GM13977 (cell line): Measurements from ENCODE around the gene WDR1.

ENCODE experiments used
- DNase-seq: peaks from one replicate; pipeline ENCODE4 v3.0.0; 2012; ENCODE audit warnings: low spot score
- in situ Hi-C: fragments of 300-500 bp; cut with MboI; formaldehyde crosslinking; loops from one replicate; pipeline ENCODE4 v1.12.0; 2022; ENCODE audit warnings: low sequenced_read_pairs, low pct_unique_long_range_greater_than_20kb, mixed read lengths, inconsistent platforms; ENCODE audit not compliant: unreplicated experiment
- TF ChIP-seq, protein P1 (sequence below): IDR thresholded peaks from 2 replicates; pipeline ENCODE4 v1.5.1; 2012; ENCODE audit warnings: mild to moderate bottlenecking, control low read depth; ENCODE audit not compliant: insufficient read depth; ENCODE audit errors: extremely low read depth, missing control alignments

WDR1 gene

DNA sequence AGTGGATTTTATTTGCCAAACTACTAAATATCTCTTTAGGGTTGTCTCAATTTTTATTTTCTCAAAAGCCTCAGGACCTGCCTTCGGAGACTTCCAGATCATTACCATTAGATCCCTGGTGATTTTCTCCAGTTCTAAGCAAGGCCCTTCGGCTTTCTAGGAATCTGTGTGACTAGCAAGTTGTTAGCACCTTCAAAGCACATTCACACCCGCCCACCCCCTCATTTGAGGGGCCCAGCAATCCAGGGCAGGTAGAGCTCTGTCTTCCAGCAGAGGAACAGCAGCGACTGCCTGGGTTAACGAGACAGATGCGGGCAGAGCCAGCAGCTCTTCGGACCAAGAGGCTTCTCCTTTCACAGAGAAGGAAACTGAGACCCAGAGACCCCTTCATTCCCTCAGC is 2.0 kb downstream of the WDR1 start:
- no peak for DNase-seq

GRCh38 chr4:10114147-10114546 is 2.5 kb downstream of the WDR1 start:
- TF ChIP-seq, protein P1, sequence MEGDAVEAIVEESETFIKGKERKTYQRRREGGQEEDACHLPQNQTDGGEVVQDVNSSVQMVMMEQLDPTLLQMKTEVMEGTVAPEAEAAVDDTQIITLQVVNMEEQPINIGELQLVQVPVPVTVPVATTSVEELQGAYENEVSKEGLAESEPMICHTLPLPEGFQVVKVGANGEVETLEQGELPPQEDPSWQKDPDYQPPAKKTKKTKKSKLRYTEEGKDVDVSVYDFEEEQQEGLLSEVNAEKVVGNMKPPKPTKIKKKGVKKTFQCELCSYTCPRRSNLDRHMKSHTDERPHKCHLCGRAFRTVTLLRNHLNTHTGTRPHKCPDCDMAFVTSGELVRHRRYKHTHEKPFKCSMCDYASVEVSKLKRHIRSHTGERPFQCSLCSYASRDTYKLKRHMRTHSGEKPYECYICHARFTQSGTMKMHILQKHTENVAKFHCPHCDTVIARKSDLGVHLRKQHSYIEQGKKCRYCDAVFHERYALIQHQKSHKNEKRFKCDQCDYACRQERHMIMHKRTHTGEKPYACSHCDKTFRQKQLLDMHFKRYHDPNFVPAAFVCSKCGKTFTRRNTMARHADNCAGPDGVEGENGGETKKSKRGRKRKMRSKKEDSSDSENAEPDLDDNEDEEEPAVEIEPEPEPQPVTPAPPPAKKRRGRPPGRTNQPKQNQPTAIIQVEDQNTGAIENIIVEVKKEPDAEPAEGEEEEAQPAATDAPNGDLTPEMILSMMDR = no peak
- no peak for DNase-seq
- in situ Hi-C loops = no loop called here

More for the DNA sequence above, 2.0 kb downstream of the WDR1 start:
- in situ Hi-C loops = no loop called here
- TF ChIP-seq, protein P1 = no peak

DNA sequence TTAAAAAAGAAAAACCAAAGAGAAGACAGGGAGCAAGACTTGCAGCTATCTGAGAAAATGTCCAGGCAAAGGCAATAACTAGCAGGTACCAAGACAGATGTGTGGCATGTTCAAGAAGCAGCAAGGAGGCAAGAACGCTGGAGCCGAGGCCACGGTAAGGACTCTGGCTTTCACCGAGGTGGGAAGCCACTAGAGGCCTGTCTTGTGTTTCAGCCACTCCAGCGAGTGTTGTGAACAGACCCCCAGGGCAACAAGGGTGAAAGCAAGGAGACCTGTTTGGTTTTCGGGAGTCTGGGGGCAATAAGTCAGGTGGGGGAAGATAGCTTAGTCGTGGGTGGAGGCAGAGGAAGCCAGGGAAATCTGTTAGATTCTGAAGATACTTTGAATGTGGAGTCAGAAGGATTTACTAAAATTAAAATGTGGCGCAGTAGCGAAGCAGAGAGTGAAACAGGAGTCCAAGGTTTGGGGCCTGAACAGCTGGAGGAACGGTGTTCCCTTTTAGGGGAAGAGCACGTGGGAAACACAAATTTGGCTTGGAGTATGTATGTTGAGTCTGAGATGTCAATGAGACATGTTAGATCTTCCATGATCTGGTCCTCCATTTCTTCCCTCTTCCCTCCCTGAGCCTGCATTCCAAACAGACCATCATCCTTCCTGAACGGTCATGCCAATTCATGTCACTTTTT is 3.1 kb downstream of the WDR1 start:
- TF ChIP-seq, protein P1 = no peak
- in situ Hi-C loops = no loop called here
- DNase-seq = no peak

DNA sequence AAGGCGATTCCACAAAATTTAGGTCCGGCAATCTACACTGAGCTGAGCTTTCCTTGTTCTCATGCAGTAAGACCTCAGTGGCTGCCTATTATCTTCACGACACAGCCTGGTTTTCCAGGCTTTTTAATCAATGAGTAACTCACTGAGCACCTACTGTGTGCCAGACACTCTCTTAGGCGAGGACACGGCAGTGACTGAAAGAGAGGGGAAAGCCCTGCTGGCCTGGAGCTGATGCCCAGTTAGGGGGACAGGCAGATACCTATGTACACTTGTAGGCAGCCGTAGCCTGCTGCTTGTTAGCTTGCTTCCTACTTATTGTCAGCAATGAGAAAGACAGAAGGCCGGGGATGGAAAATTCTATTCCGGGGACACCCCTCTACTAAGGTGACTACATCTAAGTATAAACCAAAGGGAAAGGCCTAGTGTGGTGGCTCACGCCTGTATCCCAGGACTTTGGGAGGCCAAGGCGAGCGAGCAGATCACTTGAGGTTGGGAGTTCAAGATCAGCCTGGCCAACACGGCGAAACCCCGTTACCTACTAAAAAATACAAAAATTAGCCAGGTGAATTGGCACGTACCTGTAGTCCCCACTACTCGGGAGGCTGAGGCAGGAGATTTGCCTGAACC is 3.8 kb downstream of the WDR1 start:
- in situ Hi-C loops = no loop called here
- no peak for DNase-seq
- TF ChIP-seq, protein P1 = no peak

DNA sequence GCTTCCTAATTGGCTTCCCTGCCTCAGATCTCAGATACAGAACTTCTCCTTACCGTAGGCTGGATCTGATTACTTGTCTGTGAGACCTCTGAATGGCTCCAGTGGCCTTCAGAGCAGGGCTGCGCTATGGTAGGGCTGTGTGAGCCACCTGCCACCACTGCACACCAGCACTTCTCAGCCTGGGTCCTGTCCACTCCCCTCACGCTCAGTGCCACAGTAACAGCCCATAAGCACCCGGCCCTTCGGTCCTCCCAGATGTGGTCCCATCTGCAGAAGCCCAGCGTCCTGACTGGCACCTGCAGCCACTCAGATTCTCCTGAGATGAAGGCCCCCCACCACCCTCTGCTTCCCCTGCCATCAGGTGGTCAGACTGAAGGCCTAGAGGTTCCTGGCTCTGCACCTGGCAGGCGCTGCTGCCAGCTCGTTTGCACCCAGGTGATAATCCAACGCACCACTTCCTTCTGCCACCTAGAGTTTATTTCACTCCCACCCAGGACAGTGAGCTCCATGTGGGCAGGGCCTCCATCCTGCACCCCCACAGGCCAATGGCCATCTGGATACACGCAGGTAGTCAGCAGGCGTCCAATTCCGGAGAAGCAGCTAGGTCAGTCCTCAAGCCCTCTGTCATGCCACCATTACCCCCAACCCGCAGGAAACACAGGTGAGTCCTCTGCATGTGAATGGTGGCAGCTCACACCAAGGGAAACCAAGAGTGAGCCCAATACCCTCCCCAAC is 5.4 kb downstream of the WDR1 start:
- in situ Hi-C loops = no loop called here
- TF ChIP-seq, protein P1 = no peak
- no peak for DNase-seq

DNA sequence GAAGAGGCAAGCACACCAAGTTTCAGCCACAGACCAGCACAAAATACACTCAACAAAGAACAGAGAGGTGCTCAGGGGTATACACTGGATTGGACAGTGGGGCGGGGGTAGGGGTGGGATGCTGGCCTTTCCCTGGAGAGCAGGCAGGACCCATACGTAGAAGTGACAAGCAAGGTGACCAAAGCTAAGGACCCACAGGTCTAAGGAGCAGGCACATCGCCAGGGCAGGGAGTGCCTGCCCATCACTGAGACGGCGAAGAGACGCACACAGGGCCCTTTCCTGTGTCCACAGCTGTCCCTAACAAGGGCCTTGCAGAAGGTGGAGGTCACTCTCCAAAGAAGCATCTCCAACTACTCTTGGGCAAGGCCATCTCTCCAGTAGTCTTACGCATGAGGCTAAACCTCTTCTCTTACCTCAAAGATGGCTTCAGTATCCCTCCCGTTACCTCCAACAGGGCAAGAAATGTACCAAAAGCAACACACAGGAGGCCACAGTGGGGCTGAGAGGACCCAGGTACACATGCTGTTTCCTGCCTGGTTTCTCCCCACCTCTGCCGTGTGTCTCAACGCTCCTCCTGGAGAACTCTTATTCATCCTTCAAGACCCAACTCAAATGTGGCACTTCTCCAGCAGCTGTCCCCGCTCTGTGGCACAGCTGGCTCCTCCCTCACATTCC is 6.5 kb downstream of the WDR1 start:
- in situ Hi-C loops = no loop called here
- TF ChIP-seq, protein P1 = no peak

More for the DNA sequence above, 6.5 kb downstream of the WDR1 start:
- no peak for DNase-seq
